Measurements from ENCODE around the gene ATG10. TPM values are rescaled to one million over a fixed set of nuclear protein-coding genes. Genes with fewer than 3 reads are reported as not detected.

The ATG10 gene
- total RNA-seq, 4 donors from 2014 or later, result 8.4 to 10.6 TPM; not detected in 2

GRCh38 chr5:82115858-82116257 lies 144.0 kb downstream of the ATG10 start:
- no peak for DNase-seq
- 100% methylated on average over 1 of the region's 1 CpG for WGBS, 2 donors (ENCODE audit: low coverage in 1 of 2)
- Histone ChIP-seq H3K27ac (no peak overlapping the region), H3K27me3 (no peaks in the 10 kb centered on the region), H3K4me1 (no peaks in the 10 kb centered on the region), H3K9me3 (no peaks in the 10 kb centered on the region), H3K36me3 (no peaks in the 10 kb centered on the region), H3K4me3 (no peak overlapping the region)
- in situ Hi-C loops (cut with MboI; ENCODE audit: low pct_ligation_motif_present in 1 of 4, low pct_unique_long_range_greater_than_20kb in 1 of 4, low sequenced_read_pairs in 3 of 4) (no loop called here), intact Hi-C loops (cut with DNase I; ENCODE audit: low total_unique reads) (no loop called here)
- TF ChIP-seq POLR2AphosphoS5 (IDR thresholded peaks at IDR 0.05), result no peak
- TF ChIP-seq CTCF (IDR thresholded peaks at IDR 0.05), result no peak
- TF ChIP-seq EP300 (IDR thresholded peaks at IDR 0.05; ENCODE audit: low read depth), result no peak
- no peak for TF ChIP-seq POLR2A (IDR thresholded peaks at IDR 0.05)

- intact Hi-C loops (cut with DNase I; ENCODE audit: low total_unique reads), result no loop called here
- Histone ChIP-seq H3K9me3 (no peaks in the 10 kb centered on the region), H3K27ac (no peak overlapping the region), H3K36me3 (no peaks in the 10 kb centered on the region), H3K4me3 (no peak overlapping the region), H3K27me3 (no peaks in the 10 kb centered on the region), H3K4me1 (no peaks in the 10 kb centered on the region)
- TF ChIP-seq EP300 (IDR thresholded peaks at IDR 0.05; ENCODE audit: low read depth), result no peak
- no peak for TF ChIP-seq CTCF (IDR thresholded peaks at IDR 0.05)
- no peak for TF ChIP-seq POLR2AphosphoS5 (IDR thresholded peaks at IDR 0.05)
- no peak for TF ChIP-seq POLR2A (IDR thresholded peaks at IDR 0.05)
- WGBS, 2 donors (ENCODE audit: low coverage in 1 of 2), result 92 to 93% methylated on average over 3 to 4 of the region's 4 CpGs
- in situ Hi-C loops (cut with MboI; ENCODE audit: low pct_ligation_motif_present in 1 of 4, low pct_unique_long_range_greater_than_20kb in 1 of 4, low sequenced_read_pairs in 3 of 4), result no loop called here
- DNase-seq, result no peak
Observed at GRCh38 chr5:82119889-82120288, 148.1 kb downstream of the ATG10 start.

GRCh38 chr5:82129723-82130285 lies 158.0 kb downstream of the ATG10 start:
- WGBS, 2 donors (ENCODE audit: low coverage in 1 of 2), result 92% methylated on average over 13 of the region's 13 CpGs; no CpG with 5 or more reads in 1 of the 2 donors
- no peaks in the 10 kb centered on the region for H3K27me3 ChIP-seq
- H3K27ac ChIP-seq, result no peak overlapping the region
- no peak for TF ChIP-seq POLR2A (IDR thresholded peaks at IDR 0.05)
- no peak for TF ChIP-seq CTCF (IDR thresholded peaks at IDR 0.05)
- TF ChIP-seq POLR2AphosphoS5 (IDR thresholded peaks at IDR 0.05), result no peak
- TF ChIP-seq EP300 (IDR thresholded peaks at IDR 0.05; ENCODE audit: low read depth), result no peak
- intact Hi-C loops (cut with DNase I; ENCODE audit: low total_unique reads) (no loop called here), in situ Hi-C loops (cut with MboI; ENCODE audit: low pct_ligation_motif_present in 1 of 4, low pct_unique_long_range_greater_than_20kb in 1 of 4, low sequenced_read_pairs in 3 of 4) (no loop called here)
- H3K9me3 ChIP-seq, result peaks cover 5 to 7% of the 10 kb centered on the region in 2 donors
- H3K36me3 ChIP-seq, result no peaks in the 10 kb centered on the region
- no peaks in the 10 kb centered on the region for H3K4me1 ChIP-seq
- no peak for DNase-seq
- H3K4me3 ChIP-seq, result no peak overlapping the region

GRCh38 chr5:82130602-82131001 lies 158.8 kb downstream of the ATG10 start:
- in situ Hi-C loops (cut with MboI; ENCODE audit: low pct_ligation_motif_present in 1 of 4, low pct_unique_long_range_greater_than_20kb in 1 of 4, low sequenced_read_pairs in 3 of 4) (no loop called here), intact Hi-C loops (cut with DNase I; ENCODE audit: low total_unique reads) (no loop called here)
- Histone ChIP-seq H3K4me1 (no peaks in the 10 kb centered on the region), H3K4me3 (no peak overlapping the region), H3K36me3 (no peaks in the 10 kb centered on the region), H3K27me3 (no peaks in the 10 kb centered on the region), H3K9me3 (peaks cover 5 to 7% of the 10 kb centered on the region in 2 donors), H3K27ac (no peak overlapping the region)
- no peak for TF ChIP-seq EP300 (IDR thresholded peaks at IDR 0.05; ENCODE audit: low read depth)
- no peak for TF ChIP-seq POLR2AphosphoS5 (IDR thresholded peaks at IDR 0.05)
- no peak for TF ChIP-seq POLR2A (IDR thresholded peaks at IDR 0.05)
- TF ChIP-seq CTCF (IDR thresholded peaks at IDR 0.05), result no peak
- 89% methylated on average over 6 of the region's 6 CpGs; no CpG with 5 or more reads in 1 of the 2 donors for WGBS, 2 donors (ENCODE audit: low coverage in 1 of 2)
- DNase-seq, result no peak

Measured in transverse colon (tissue), 4 donors.